Hepatocyte (in vitro differentiated cells): ENCODE measurements around the gene PTGIS. TPM values are rescaled to one million over a fixed set of nuclear protein-coding genes. Genes with fewer than 3 reads are reported as not detected.

Experiments
- DNase-seq: peaks from one replicate; pipeline ENCODE4 v3.0.0-alpha.2; 2016; ENCODE audit warnings: low spot score
- H2AFZ ChIP-seq: fragments of 200-600 bp; sonication (generic); 2 replicates; pipeline ENCODE4 v1.6.0; 2016; ENCODE audit warnings: antibody characterized with exemption, mild to moderate bottlenecking
- H3K27ac ChIP-seq: fragments of 200-600 bp; sonication (generic); 2 replicates; pipeline ENCODE4 v1.5.1; 2016; ENCODE audit warnings: mild to moderate bottlenecking
- H3K27me3 ChIP-seq: fragments of 200-600 bp; sonication (generic); 2 replicates; pipeline ENCODE4 v1.6.1; 2016
- H3K36me3 ChIP-seq: fragments of 200-600 bp; sonication (generic); replicated peaks from 2 replicates; pipeline ENCODE4 v1.5.1; 2016; ENCODE audit warnings: low read depth; ENCODE audit not compliant: insufficient read depth
- H3K4me1 ChIP-seq: fragments of 200-600 bp; sonication (generic); 2 replicates; pipeline ENCODE4 v1.5.1; 2016; ENCODE audit warnings: mild to moderate bottlenecking, moderate library complexity; ENCODE audit not compliant: insufficient read depth
- H3K4me2 ChIP-seq: fragments of 200-600 bp; sonication (generic); 2 replicates; pipeline ENCODE4 v1.6.0; 2016
- H3K4me3 ChIP-seq: fragments of 200-600 bp; sonication (generic); 2 replicates; pipeline ENCODE4 v1.5.1; 2016; ENCODE audit warnings: mild to moderate bottlenecking
- H3K79me2 ChIP-seq: fragments of 200-600 bp; sonication (generic); 2 replicates; pipeline ENCODE4 v1.6.0; 2017; ENCODE audit warnings: mild to moderate bottlenecking
- H3K9me2 ChIP-seq: fragments of 200-600 bp; sonication (generic); replicated peaks from 2 replicates; pipeline ENCODE4 v1.6.0; 2017; ENCODE audit warnings: mild to moderate bottlenecking; ENCODE audit not compliant: insufficient read depth
- H3K9me3 ChIP-seq: fragments of 200-600 bp; sonication (generic); 2 replicates; pipeline ENCODE4 v1.5.1; 2016; ENCODE audit warnings: low read depth, mild to moderate bottlenecking
- H4K20me1 ChIP-seq: fragments of 200-600 bp; sonication (generic); 2 replicates; pipeline ENCODE4 v1.6.0; 2016; ENCODE audit warnings: mild to moderate bottlenecking; ENCODE audit not compliant: insufficient read depth, poor library complexity, severe bottlenecking
- CTCF ChIP-seq: fragments of 200-600 bp; sonication (generic); IDR thresholded peaks from 2 replicates; pipeline ENCODE4 v1.5.1; 2016; ENCODE audit warnings: antibody characterized with exemption, mild to moderate bottlenecking; ENCODE audit not compliant: poor library complexity
- EZH2 ChIP-seq: fragments of 200-600 bp; sonication (generic); IDR thresholded peaks from 2 replicates; pipeline ENCODE4 v1.6.1; 2016; ENCODE audit warnings: antibody characterized with exemption, mild to moderate bottlenecking, borderline replicate concordance
- EZH2phosphoT487 ChIP-seq: fragments of 200-600 bp; sonication (generic); IDR thresholded peaks from one replicate; pipeline ENCODE4 v1.6.1; 2018; ENCODE audit warnings: antibody characterized with exemption, mild to moderate bottlenecking, low read depth, moderate library complexity; ENCODE audit not compliant: unreplicated experiment, severe bottlenecking
- WGBS: methylation state at CpG from one replicate; pipeline ENCODE4 v1.1.6; 2016; ENCODE audit warnings: low lambda C conversion rate; ENCODE audit errors: missing lambda C conversion rate; 5-methylcytosine and 5-hydroxymethylcytosine counted together
- polyA plus RNA-seq: library from polyadenylated mRNA; unstranded; fragments of >200 nt; fragmentation: Nextera tagmentation; extraction: Ambion mirVana; gene quantifications from 2 replicates; pipeline ENCODE4 v1.2.1, GENCODE V29; 2016
- total RNA-seq: library from RNA; depleted of rRNA; stranded (reverse); fragments of >200 nt; gene quantifications from 2 replicates; pipeline ENCODE4 v1.2.3, GENCODE V29; 2014

The PTGIS gene
- total and polyA plus RNA-seq, 2 experiments from 2014 or later = 25.4 to 26.1 TPM

- no peaks in the 10 kb centered on the region for H3K27me3 ChIP-seq
- no peaks in the 10 kb centered on the region for H3K79me2 ChIP-seq
- no peaks in the 10 kb centered on the region for H3K36me3 ChIP-seq
These were observed 48.1 kb downstream of the PTGIS start for GRCh38 chr20:49519777-49520359.

GRCh38 chr20:49519212-49519712 is 48.7 kb downstream of the PTGIS start:
- DNase-seq = no peak
- Histone ChIP-seq H3K36me3 (no peaks in the 10 kb centered on the region), H3K4me2 (no peak overlapping the region), H2AFZ (no peak overlapping the region), H3K9me2 (no peaks in the 10 kb centered on the region), H3K4me3 (no peak overlapping the region), H3K4me1 (no peaks in the 10 kb centered on the region), H3K9me3 (no peaks in the 10 kb centered on the region), H3K27me3 (no peaks in the 10 kb centered on the region), H3K27ac (no peak overlapping the region), H4K20me1 (no peaks in the 10 kb centered on the region), H3K79me2 (no peaks in the 10 kb centered on the region)
- TF ChIP-seq EZH2phosphoT487 (no peak), CTCF (no peak), EZH2 (no peak)
- WGBS = 88% methylated on average over 4 of the region's 4 CpGs

More at GRCh38 chr20:49519777-49520359, 48.1 kb downstream of the PTGIS start:
- H3K27ac ChIP-seq = no peak overlapping the region
- no peaks in the 10 kb centered on the region for H3K9me3 ChIP-seq
- H3K4me3 ChIP-seq = no peak overlapping the region
- no peaks in the 10 kb centered on the region for H3K9me2 ChIP-seq
- no peaks in the 10 kb centered on the region for H4K20me1 ChIP-seq
- no peaks in the 10 kb centered on the region for H3K4me1 ChIP-seq
- no peak overlapping the region for H2AFZ ChIP-seq
- TF ChIP-seq EZH2phosphoT487 (no peak), CTCF (no peak), EZH2 (no peak)
- no peak for DNase-seq
- no peak overlapping the region for H3K4me2 ChIP-seq
- 90% methylated on average over 5 of the region's 5 CpGs for WGBS

- Histone ChIP-seq H3K9me3 (no peaks in the 10 kb centered on the region), H3K27ac (no peak overlapping the region), H2AFZ (no peak overlapping the region), H3K9me2 (no peaks in the 10 kb centered on the region), H3K4me3 (no peak overlapping the region), H4K20me1 (no peaks in the 10 kb centered on the region), H3K79me2 (no peaks in the 10 kb centered on the region), H3K4me1 (no peaks in the 10 kb centered on the region), H3K27me3 (no peaks in the 10 kb centered on the region), H3K4me2 (no peak overlapping the region), H3K36me3 (no peaks in the 10 kb centered on the region)
- WGBS = 69% methylated on average over 5 of the region's 5 CpGs
- TF ChIP-seq EZH2phosphoT487 (no peak), EZH2 (no peak), CTCF (no peak)
- no peak for DNase-seq
These were observed 49.4 kb downstream of the PTGIS start for GRCh38 chr20:49518576-49518975.

GRCh38 chr20:49517805-49518100 is 50.2 kb downstream of the PTGIS start:
- H3K9me2 ChIP-seq = no peaks in the 10 kb centered on the region
- no peaks in the 10 kb centered on the region for H3K36me3 ChIP-seq
- WGBS = 93% methylated on average over 4 of the region's 4 CpGs
- H3K4me1 ChIP-seq = no peaks in the 10 kb centered on the region
- H4K20me1 ChIP-seq = no peaks in the 10 kb centered on the region
- H3K4me2 ChIP-seq = no peak overlapping the region
- no peaks in the 10 kb centered on the region for H3K79me2 ChIP-seq
- no peak overlapping the region for H3K27ac ChIP-seq
- no peak overlapping the region for H2AFZ ChIP-seq
- H3K27me3 ChIP-seq = no peaks in the 10 kb centered on the region
- TF ChIP-seq EZH2phosphoT487 (no peak), CTCF (no peak), EZH2 (no peak)
- H3K4me3 ChIP-seq = no peak overlapping the region
- no peak for DNase-seq
- no peaks in the 10 kb centered on the region for H3K9me3 ChIP-seq
